Measurements from ENCODE around the gene METRN. TPM values are rescaled to one million over a fixed set of nuclear protein-coding genes. Genes with fewer than 3 reads are reported as not detected.

METRN gene
- total RNA-seq, 4 donors from 2014 or later, result 51.0 to 109 (median 57.0) TPM

DNA sequence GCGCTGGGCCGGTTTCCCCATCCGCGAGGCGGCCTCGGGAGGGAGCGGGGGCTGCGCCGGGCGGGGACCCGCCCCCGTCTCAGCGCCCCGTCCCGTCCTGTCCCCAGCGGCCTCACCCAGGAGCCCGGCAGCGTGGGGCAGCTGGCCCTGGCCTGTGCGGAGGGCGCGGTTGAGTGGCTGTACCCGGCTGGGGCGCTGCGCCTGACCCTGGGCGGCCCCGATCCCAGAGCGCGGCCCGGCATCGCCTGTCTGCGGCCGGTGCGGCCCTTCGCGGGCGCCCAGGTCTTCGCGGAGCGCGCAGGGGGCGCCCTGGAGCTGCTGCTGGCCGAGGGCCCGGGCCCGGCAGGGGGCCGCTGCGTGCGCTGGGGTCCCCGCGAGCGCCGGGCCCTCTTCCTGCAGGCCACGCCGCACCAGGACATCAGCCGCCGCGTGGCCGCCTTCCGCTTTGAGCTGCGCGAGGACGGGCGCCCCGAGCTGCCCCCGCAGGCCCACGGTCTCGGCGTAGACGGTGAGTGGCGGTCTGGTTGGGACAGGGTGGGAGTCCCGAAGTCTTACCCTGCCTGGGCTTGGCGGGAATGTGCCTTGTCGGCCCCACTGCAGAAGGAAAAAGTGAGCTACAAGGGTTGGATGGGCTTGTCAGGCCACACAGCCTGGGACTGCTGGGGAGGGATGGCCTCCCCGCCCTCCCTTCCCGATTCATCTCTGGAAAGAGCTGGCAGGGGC is 720 bp downstream of the METRN start:
- TF ChIP-seq, protein P1, sequence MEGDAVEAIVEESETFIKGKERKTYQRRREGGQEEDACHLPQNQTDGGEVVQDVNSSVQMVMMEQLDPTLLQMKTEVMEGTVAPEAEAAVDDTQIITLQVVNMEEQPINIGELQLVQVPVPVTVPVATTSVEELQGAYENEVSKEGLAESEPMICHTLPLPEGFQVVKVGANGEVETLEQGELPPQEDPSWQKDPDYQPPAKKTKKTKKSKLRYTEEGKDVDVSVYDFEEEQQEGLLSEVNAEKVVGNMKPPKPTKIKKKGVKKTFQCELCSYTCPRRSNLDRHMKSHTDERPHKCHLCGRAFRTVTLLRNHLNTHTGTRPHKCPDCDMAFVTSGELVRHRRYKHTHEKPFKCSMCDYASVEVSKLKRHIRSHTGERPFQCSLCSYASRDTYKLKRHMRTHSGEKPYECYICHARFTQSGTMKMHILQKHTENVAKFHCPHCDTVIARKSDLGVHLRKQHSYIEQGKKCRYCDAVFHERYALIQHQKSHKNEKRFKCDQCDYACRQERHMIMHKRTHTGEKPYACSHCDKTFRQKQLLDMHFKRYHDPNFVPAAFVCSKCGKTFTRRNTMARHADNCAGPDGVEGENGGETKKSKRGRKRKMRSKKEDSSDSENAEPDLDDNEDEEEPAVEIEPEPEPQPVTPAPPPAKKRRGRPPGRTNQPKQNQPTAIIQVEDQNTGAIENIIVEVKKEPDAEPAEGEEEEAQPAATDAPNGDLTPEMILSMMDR (IDR thresholded peaks at IDR 0.05), result peak in 1 of 6 experiments; percentile 8
- TF ChIP-seq POLR2A (IDR thresholded peaks at IDR 0.05), result no peak
- DNase-seq, result peak in 1 of 2 donors; percentile 35
- intact Hi-C loops (cut with DNase I), result loop anchor here (10.0 kb wide), 1 partner anchor 339 kb away; no protein-coding TSS in a partner anchor
- Histone ChIP-seq H3K27ac (no peak overlapping the region), H3K4me1 (peaks cover 23 to 46% of the 10 kb centered on the region in 2 donors), H3K36me3 (no peaks in the 10 kb centered on the region), H3K27me3 (no peaks in the 10 kb centered on the region), H3K9me3 (no peaks in the 10 kb centered on the region), H3K4me3 (replicated peaks in 1 of 3) (peak overlapping the region; percentile 53 to 57 (median 53))
- WGBS, 2 donors, result 0 to 3% methylated on average over 2 to 19 of the region's 74 CpGs

DNA sequence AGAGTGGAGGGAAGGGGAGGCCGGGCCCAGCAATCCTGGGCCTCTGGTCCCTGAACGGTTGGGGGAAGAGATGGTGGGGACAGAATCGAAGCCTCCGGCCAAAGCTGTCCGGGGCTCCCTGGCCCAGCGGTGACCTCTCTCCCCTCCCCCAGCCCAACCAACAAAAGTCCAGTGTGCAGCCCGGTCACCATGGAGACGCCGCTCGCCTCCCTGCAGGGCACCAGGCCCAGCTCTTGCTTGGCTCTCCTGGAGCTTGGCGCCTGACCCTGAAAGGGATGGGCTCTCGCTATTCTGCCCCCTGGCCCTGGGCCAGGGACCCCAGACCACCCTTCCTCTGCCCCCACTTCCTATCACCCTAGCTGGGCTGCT is 1.3 kb downstream of the METRN start:
- intact Hi-C loops (cut with DNase I), result loop anchor here (10.0 kb wide), 1 partner anchor 339 kb away; no protein-coding TSS in a partner anchor
- DNase-seq, result peak; percentile 71 to 81
- Histone ChIP-seq H3K36me3 (no peaks in the 10 kb centered on the region), H3K9me3 (no peaks in the 10 kb centered on the region), H3K27ac (no peak overlapping the region), H3K4me1 (peaks cover 23 to 46% of the 10 kb centered on the region in 2 donors), H3K27me3 (no peaks in the 10 kb centered on the region), H3K4me3 (replicated peaks in 1 of 3) (peak overlapping the region in 1 of 3 donors; percentile 57)
- TF ChIP-seq, protein P1 (IDR thresholded peaks at IDR 0.05), result no peak
- TF ChIP-seq POLR2A (IDR thresholded peaks at IDR 0.05), result no peak
- 13% methylated on average over 11 of the region's 12 CpGs; no CpG with 5 or more reads in 1 of the 2 donors for WGBS, 2 donors

DNA sequence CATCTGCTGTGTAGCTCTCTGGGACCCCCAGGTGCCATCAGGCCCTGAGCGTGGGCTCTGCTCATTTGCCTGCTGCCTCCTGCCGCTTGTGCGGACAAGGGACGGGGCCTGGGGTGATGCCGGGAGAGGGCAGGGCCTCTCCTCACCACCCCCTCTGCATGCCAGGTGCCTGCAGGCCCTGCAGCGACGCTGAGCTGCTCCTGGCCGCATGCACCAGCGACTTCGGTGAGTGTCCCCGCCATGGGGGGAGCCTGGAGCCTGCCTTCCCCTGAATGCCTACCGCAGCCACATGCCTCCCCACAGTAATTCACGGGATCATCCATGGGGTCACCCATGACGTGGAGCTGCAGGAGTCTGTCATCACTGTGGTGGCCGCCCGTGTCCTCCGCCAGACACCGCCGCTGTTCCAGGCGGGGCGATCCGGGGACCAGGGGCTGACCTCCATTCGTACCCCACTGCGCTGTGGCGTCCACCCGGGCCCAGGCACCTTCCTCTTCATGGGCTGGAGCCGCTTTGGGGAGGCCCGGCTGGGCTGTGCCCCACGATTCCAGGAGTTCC is 1.9 kb downstream of the METRN start:
- Histone ChIP-seq H3K9me3 (no peaks in the 10 kb centered on the region), H3K27me3 (no peaks in the 10 kb centered on the region), H3K4me3 (replicated peaks in 1 of 3) (no peak overlapping the region), H3K27ac (no peak overlapping the region), H3K36me3 (no peaks in the 10 kb centered on the region), H3K4me1 (peaks cover 28 to 51% of the 10 kb centered on the region in 2 donors)
- intact Hi-C loops (cut with DNase I), result loop anchor here (10.0 kb wide), 1 partner anchor 338 kb away; no protein-coding TSS in a partner anchor
- no peak for DNase-seq
- 89 to 93% methylated on average over 17 to 22 of the region's 29 CpGs for WGBS, 2 donors
- TF ChIP-seq, protein P1 (IDR thresholded peaks at IDR 0.05), result no peak
- no peak for TF ChIP-seq POLR2A (IDR thresholded peaks at IDR 0.05)

DNA sequence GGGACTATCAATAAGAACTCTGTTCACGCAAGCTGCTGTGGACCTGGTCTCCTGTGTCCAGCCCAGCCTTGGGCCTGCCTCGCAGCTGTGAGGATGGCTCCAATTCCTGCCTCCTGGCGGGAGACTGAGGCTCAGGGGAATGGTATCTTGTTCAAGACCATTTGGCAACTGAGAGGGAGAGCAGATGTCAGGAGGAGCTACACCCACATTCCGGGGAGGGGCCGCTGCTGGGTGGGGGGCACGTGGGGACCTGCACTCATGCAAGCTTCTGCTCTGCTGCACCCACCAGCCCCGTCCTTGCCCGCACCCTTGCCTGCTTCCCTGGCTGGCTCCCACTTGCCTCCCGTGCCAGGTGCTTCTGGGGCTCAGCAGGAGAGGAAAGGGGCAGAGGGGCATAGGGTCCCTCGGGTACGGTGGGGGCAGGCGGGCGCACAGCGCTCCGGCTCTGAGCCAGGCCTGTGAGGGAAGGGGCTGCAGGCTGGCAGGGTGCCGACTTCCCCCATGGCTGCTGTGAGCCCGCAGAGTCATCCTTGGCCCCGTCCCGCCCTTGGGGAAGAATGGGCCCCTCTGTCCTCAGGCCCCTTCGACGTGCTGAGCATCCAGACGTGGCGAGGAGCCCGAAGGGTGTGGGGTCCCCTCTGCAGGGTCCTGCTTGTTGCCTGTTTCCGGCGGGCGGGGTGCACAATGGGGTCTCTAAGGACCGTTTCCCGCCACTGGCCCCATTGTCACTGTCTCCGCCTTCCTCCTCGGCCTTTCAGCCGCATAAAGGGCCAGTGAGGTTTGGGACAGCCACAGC is 2.7 kb downstream of the METRN start:
- Histone ChIP-seq H3K27me3 (no peaks in the 10 kb centered on the region), H3K4me1 (peaks cover 29 to 54% of the 10 kb centered on the region in 2 donors), H3K36me3 (no peaks in the 10 kb centered on the region), H3K9me3 (no peaks in the 10 kb centered on the region), H3K4me3 (replicated peaks in 1 of 3) (no peak overlapping the region), H3K27ac (no peak overlapping the region)
- TF ChIP-seq, protein P1 (IDR thresholded peaks at IDR 0.05), result no peak
- TF ChIP-seq POLR2A (IDR thresholded peaks at IDR 0.05), result no peak
- DNase-seq, result no peak
- 77% methylated on average over 27 to 28 of the region's 32 CpGs for WGBS, 2 donors
- intact Hi-C loops (cut with DNase I), result loop anchor here (10.0 kb wide), 1 partner anchor 337 kb away; no protein-coding TSS in a partner anchor
